HepG2 (cell line): Measurements from ENCODE around the gene AFAP1L2.

Experiments used
- CTCF ChIP-seq: sonication (generic); formaldehyde crosslinking; IDR thresholded peaks from 2 replicates; pipeline ENCODE4 v1.5.0; 2020; ENCODE audit warnings: mild to moderate bottlenecking, missing genetic modification reagents, moderate library complexity
- ELK4 ChIP-seq: sonication (generic); formaldehyde crosslinking; IDR thresholded peaks from 2 replicates; pipeline ENCODE4 v1.9.0; 2021; ENCODE audit warnings: missing genetic modification reagents, borderline replicate concordance
- GPN1 ChIP-seq: sonication (generic); formaldehyde crosslinking; IDR thresholded peaks from 2 replicates; pipeline ENCODE4 v1.5.1; 2020; ENCODE audit warnings: missing genetic modification reagents, borderline replicate concordance
- KDM2A ChIP-seq: sonication (generic); formaldehyde crosslinking; IDR thresholded peaks from 2 replicates; pipeline ENCODE4 v1.4.0; 2020; ENCODE audit warnings: low read depth, missing genetic modification reagents, borderline replicate concordance
- RNF2 ChIP-seq: fragments of 450-650 bp; conservative IDR thresholded peaks from 2 replicates; pipeline ENCODE4 v1.6.1; 2016; ENCODE audit warnings: low read depth
- SP4 ChIP-seq: sonication (generic); formaldehyde crosslinking; IDR thresholded peaks from 2 replicates; pipeline ENCODE4 v1.8.1; 2023; ENCODE audit warnings: mild to moderate bottlenecking, missing genetic modification reagents
- ZNF605 ChIP-seq: sonication (generic); formaldehyde crosslinking; IDR thresholded peaks from 2 replicates; pipeline ENCODE4 v1.8.0; 2022; ENCODE audit warnings: mild to moderate bottlenecking, missing genetic modification reagents

DNA sequence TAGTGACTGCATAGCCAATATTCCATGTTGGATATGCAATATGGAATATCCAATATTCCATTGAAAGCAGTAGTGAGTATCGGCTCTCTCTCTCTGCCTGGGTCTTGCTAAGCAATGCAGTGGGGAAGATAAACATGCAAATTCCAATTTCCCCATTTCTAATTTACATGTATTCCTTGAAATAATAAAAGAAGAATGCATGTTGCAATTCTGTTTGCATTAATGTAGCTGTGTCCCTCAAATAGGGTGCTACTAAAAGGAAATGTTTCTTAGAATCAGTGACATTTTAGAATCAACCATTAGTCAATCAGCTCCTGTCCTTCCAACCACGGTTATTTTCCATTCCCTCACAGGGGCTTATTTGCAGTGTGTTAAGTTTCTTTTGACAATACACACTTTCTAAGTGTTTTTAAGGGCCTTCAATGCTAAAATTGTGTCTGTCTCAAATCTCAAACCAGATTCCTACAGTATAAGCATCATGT lies 46.7 kb downstream of the AFAP1L2 start:
- TF ChIP-seq KDM2A (CRISPR knock-in tag): no peak
- no peak for TF ChIP-seq ELK4
- no peak for TF ChIP-seq CTCF (CRISPR knock-in tag)
- TF ChIP-seq GPN1 (CRISPR knock-in tag): no peak
- TF ChIP-seq ZNF605 (CRISPR knock-in tag): no peak
- no peak for TF ChIP-seq SP4
- TF ChIP-seq RNF2: no peak
